Measurements from ENCODE around the gene VPREB1. TPM values are rescaled to one million over a fixed set of nuclear protein-coding genes. Genes with fewer than 3 reads are reported as not detected.

VPREB1 gene
- total RNA-seq, 6 donors from 2014 or later = not detected

- DNase-seq = no peak
- no peak for ATAC-seq (ENCODE audit: low FRiP score in 2 of 2)
- Histone ChIP-seq H3K27ac (no peak overlapping the region), H3K4me1 (no peaks in the 10 kb centered on the region), H3K9me3 (no peaks in the 10 kb centered on the region), H3K27me3 (no peaks in the 10 kb centered on the region), H3K36me3 (no peaks in the 10 kb centered on the region), H3K4me3 (no peak overlapping the region)
- TF ChIP-seq EP300 (IDR thresholded peaks at IDR 0.05) = no peak
- TF ChIP-seq CTCF (IDR thresholded peaks at IDR 0.05) = no peak
- TF ChIP-seq POLR2AphosphoS5 (IDR thresholded peaks at IDR 0.05) = no peak
- TF ChIP-seq POLR2A (IDR thresholded peaks at IDR 0.05) = no peak
- 88 to 89% methylated on average over 4 of the region's 4 CpGs for WGBS, 2 donors
Measured at GRCh38 chr22:22237521-22237920, 7.1 kb upstream of the VPREB1 start.

- no peaks in the 10 kb centered on the region for H3K36me3 ChIP-seq
- H3K4me3 ChIP-seq = no peak overlapping the region
- 82 to 86% methylated on average over 13 of the region's 13 CpGs for WGBS, 2 donors
- TF ChIP-seq POLR2AphosphoS5 (IDR thresholded peaks at IDR 0.05) = no peak
- TF ChIP-seq CTCF (IDR thresholded peaks at IDR 0.05) = no peak
- no peak for TF ChIP-seq POLR2A (IDR thresholded peaks at IDR 0.05)
- no peak for TF ChIP-seq EP300 (IDR thresholded peaks at IDR 0.05)
- H3K9me3 ChIP-seq = no peaks in the 10 kb centered on the region
- no peak for ATAC-seq (ENCODE audit: low FRiP score in 2 of 2)
- H3K4me1 ChIP-seq = no peaks in the 10 kb centered on the region
- no peak overlapping the region for H3K27ac ChIP-seq
- no peaks in the 10 kb centered on the region for H3K27me3 ChIP-seq
- DNase-seq = no peak
Measured at GRCh38 chr22:22239311-22239939, 5.2 kb upstream of the VPREB1 start.

GRCh38 chr22:22241554-22241898 lies 3.1 kb upstream of the VPREB1 start:
- no peaks in the 10 kb centered on the region for H3K27me3 ChIP-seq
- WGBS, 2 donors = 86 to 87% methylated on average over 6 to 7 of the region's 7 CpGs
- H3K4me1 ChIP-seq = no peaks in the 10 kb centered on the region
- no peak for TF ChIP-seq POLR2AphosphoS5 (IDR thresholded peaks at IDR 0.05)
- no peak for TF ChIP-seq EP300 (IDR thresholded peaks at IDR 0.05)
- no peak for TF ChIP-seq POLR2A (IDR thresholded peaks at IDR 0.05)
- TF ChIP-seq CTCF (IDR thresholded peaks at IDR 0.05) = no peak
- DNase-seq = no peak
- no peaks in the 10 kb centered on the region for H3K36me3 ChIP-seq
- ATAC-seq (ENCODE audit: low FRiP score in 2 of 2) = no peak
- H3K4me3 ChIP-seq = no peak overlapping the region
- no peaks in the 10 kb centered on the region for H3K9me3 ChIP-seq
- no peak overlapping the region for H3K27ac ChIP-seq

GRCh38 chr22:22242488-22242887 lies 2.1 kb upstream of the VPREB1 start:
- 55 to 78% methylated on average over 1 to 2 of the region's 2 CpGs for WGBS, 2 donors
- ATAC-seq (ENCODE audit: low FRiP score in 2 of 2) (no peak), DNase-seq (no peak)
- Histone ChIP-seq H3K36me3 (no peaks in the 10 kb centered on the region), H3K27me3 (no peaks in the 10 kb centered on the region), H3K4me1 (no peaks in the 10 kb centered on the region), H3K27ac (no peak overlapping the region), H3K9me3 (no peaks in the 10 kb centered on the region), H3K4me3 (no peak overlapping the region)
- TF ChIP-seq POLR2A (IDR thresholded peaks at IDR 0.05) (no peak), CTCF (IDR thresholded peaks at IDR 0.05) (no peak), EP300 (IDR thresholded peaks at IDR 0.05) (no peak)

- TF ChIP-seq POLR2AphosphoS5 (IDR thresholded peaks at IDR 0.05) = no peak
- no peak for TF ChIP-seq EP300 (IDR thresholded peaks at IDR 0.05)
- no peak for TF ChIP-seq CTCF (IDR thresholded peaks at IDR 0.05)
- TF ChIP-seq POLR2A (IDR thresholded peaks at IDR 0.05) = no peak
- Histone ChIP-seq H3K27ac (no peak overlapping the region), H3K9me3 (no peaks in the 10 kb centered on the region), H3K27me3 (no peaks in the 10 kb centered on the region), H3K4me3 (no peak overlapping the region), H3K4me1 (no peaks in the 10 kb centered on the region), H3K36me3 (no peaks in the 10 kb centered on the region)
- DNase-seq (no peak), ATAC-seq (ENCODE audit: low FRiP score in 2 of 2) (no peak)
- WGBS, 2 donors = 70 to 76% methylated on average over 6 of the region's 6 CpGs
Measured at GRCh38 chr22:22243033-22243680, 1.4 kb upstream of the VPREB1 start.
